Measurements from ENCODE around the gene ANAPC16.
"Not testable (repeated sequence)": the region's sequence is repeated elsewhere in the genome, so short reads cannot be mapped to it uniquely, and the experiment has no call there.

The ANAPC16 gene

GRCh38 chr10:72277340-72277995 lies 61.7 kb downstream of the ANAPC16 start:
- in situ Hi-C loops (cut with MboI; ENCODE audit: low sequenced_read_pairs), result no loop called here

- in situ Hi-C loops (cut with MboI; ENCODE audit: low sequenced_read_pairs), result no loop called here
Measured at GRCh38 chr10:72277996-72278667, 62.3 kb downstream of the ANAPC16 start.

GRCh38 chr10:72278668-72279393 lies 63.0 kb downstream of the ANAPC16 start:
- in situ Hi-C loops (cut with MboI; ENCODE audit: low sequenced_read_pairs), result no loop called here

- in situ Hi-C loops (cut with MboI; ENCODE audit: low sequenced_read_pairs), result not testable (repeated sequence)
Measured at GRCh38 chr10:72279587-72279986, 63.8 kb downstream of the ANAPC16 start.

GRCh38 chr10:72283131-72283530 lies 67.3 kb downstream of the ANAPC16 start:
- in situ Hi-C loops (cut with MboI; ENCODE audit: low sequenced_read_pairs), result loop anchor here (5.0 kb wide), 1 partner anchor 34 kb away; no protein-coding TSS in a partner anchor

Measured in HL-60/S4 treated with retinoic acid at 250 ng/mL for 4 days and 3 days (cell line).